B cell (primary cell): Measurements from ENCODE around the gene MEIS3. TPM values are rescaled to one million over a fixed set of nuclear protein-coding genes. Genes with fewer than 3 reads are reported as not detected.

Source experiments
- ATAC-seq: fragments of 200-7000 bp; cut with Tn5 transposase; one replicate; pipeline ENCODE4 v1.10.0; 2021; ENCODE audit warnings: low read depth, mild to moderate bottlenecking, moderate number of reproducible peaks, moderate library complexity
- CTCF ChIA-PET: fragments of 350-600 bp; sonication (Branson Sonifier 250); formaldehyde crosslinking; loops from one replicate; lab custom pipeline; 2021; ENCODE audit warnings: antibody characterized with exemption, inconsistent platforms; lab: Charles Lee
- POLR2A ChIA-PET: fragments of 350-600 bp; sonication (Branson Sonifier 250); formaldehyde crosslinking; loops from one replicate; lab custom pipeline; 2021; ENCODE audit warnings: antibody characterized with exemption; lab: Charles Lee
- DNase-seq: peaks from one replicate; pipeline ENCODE4 v3.0.0; 2013
- H2AFZ ChIP-seq: 2 replicates; pipeline ENCODE4 v1.6.1; 2012; ENCODE audit warnings: mild to moderate bottlenecking, low read depth, low read length; ENCODE audit not compliant: insufficient read depth, poor library complexity, severe bottlenecking
- H3K27ac ChIP-seq, 2 donors: 1 replicate in 1 of 2; 2 replicates in 1 of 2; pipeline ENCODE4 v1.5.1; 2012 to 2013; ENCODE audit warnings: low read length in 2 of 2, mild to moderate bottlenecking in 2 of 2, moderate library complexity in 1 of 2
- H3K27me3 ChIP-seq, 4 experiments: fragments of 200-600 bp in 1 of 4; sonication (generic) in 1 of 4; replicated peaks in 1 of 4; 1 replicate in 2 of 4; 2 replicates in 2 of 4; pipeline versions ENCODE4 v1.6.1 to v1.7.0; 2013 to 2016; ENCODE audit warnings: low read length in 3 of 4, mild to moderate bottlenecking in 2 of 4, mixed read lengths in 1 of 4, moderate library complexity in 1 of 4; ENCODE audit not compliant: insufficient read depth in 4 of 4, control insufficient read depth in 3 of 4; ENCODE audit errors: control extremely low read depth in 1 of 4
- H3K36me3 ChIP-seq, 2 experiments: replicated peaks in 1 of 2; 1 replicate in 1 of 2; 2 replicates in 1 of 2; pipeline versions ENCODE4 v1.6.1 to v1.7.1; 2013; ENCODE audit warnings: low read length in 1 of 2; ENCODE audit not compliant: insufficient read depth in 2 of 2, control insufficient read depth in 1 of 2; ENCODE audit errors: control extremely low read depth in 1 of 2, extremely low read depth in 1 of 2
- H3K4me1 ChIP-seq, 2 donors: fragments of 200-600 bp in 1 of 2; sonication (generic) in 1 of 2; 1 replicate in 1 of 2; 2 replicates in 1 of 2; pipeline versions ENCODE4 v1.5.1 to v1.6.1; 2013 to 2017; ENCODE audit warnings: low read length in 2 of 2; ENCODE audit not compliant: control insufficient read depth in 2 of 2, insufficient read depth in 2 of 2
- H3K4me2 ChIP-seq: replicated peaks from 2 replicates; pipeline ENCODE3; 2012; ENCODE audit warnings: mild to moderate bottlenecking, low read depth, low read length; ENCODE audit not compliant: poor library complexity, severe bottlenecking
- H3K4me3 ChIP-seq, 5 experiments: fragments of 200-600 bp in 1 of 5; sonication (generic) in 1 of 5; 1 replicate in 3 of 5; 2 replicates in 2 of 5; pipeline versions ENCODE4 v1.5.1 to v1.7.0; 2011 to 2016; ENCODE audit warnings: low read length in 4 of 5, mild to moderate bottlenecking in 4 of 5, low read depth in 2 of 5, control low read depth in 1 of 5, moderate library complexity in 1 of 5; ENCODE audit not compliant: insufficient read depth in 1 of 5; ENCODE audit errors: control extremely low read depth in 1 of 5, extremely low read depth in 1 of 5
- H3K79me2 ChIP-seq: fragments of 200-600 bp; sonication (generic); one replicate; pipeline ENCODE4 v1.6.0; 2016; ENCODE audit warnings: low read length; ENCODE audit not compliant: control insufficient read depth, insufficient read depth
- H3K9ac ChIP-seq: fragments of 200-600 bp; sonication (generic); 2 replicates; pipeline ENCODE4 v1.6.1; 2017; ENCODE audit warnings: mild to moderate bottlenecking, low read length, moderate library complexity
- H3K9me3 ChIP-seq, 3 donors: one replicate each; pipeline versions ENCODE4 v1.6.1 to v1.7.1; 2013; ENCODE audit warnings: low read length in 2 of 3; ENCODE audit not compliant: control insufficient read depth in 2 of 3, insufficient read depth in 1 of 3; ENCODE audit errors: control extremely low read depth in 1 of 3
- H4K20me1 ChIP-seq: 2 replicates; pipeline ENCODE4 v1.6.0; 2012; ENCODE audit warnings: mild to moderate bottlenecking, low read length; ENCODE audit not compliant: insufficient read depth, control insufficient read depth, poor library complexity, severe bottlenecking
- H3K27ac Mint-ChIP-seq: one replicate; pipeline ENCODE4 v1.8.0; 2021; ENCODE audit warnings: mixed read lengths
- H3K27me3 Mint-ChIP-seq: one replicate; pipeline ENCODE4 v1.8.0; 2021; ENCODE audit warnings: mixed read lengths
- H3K4me1 Mint-ChIP-seq: one replicate; pipeline ENCODE4 v1.8.0; 2021; ENCODE audit warnings: mixed read lengths
- H3K4me3 Mint-ChIP-seq: one replicate; pipeline ENCODE4 v1.8.0; 2021; ENCODE audit warnings: mixed read lengths
- H3K9me3 Mint-ChIP-seq: one replicate; pipeline ENCODE4 v1.8.0; 2022; ENCODE audit warnings: mixed read lengths; ENCODE audit not compliant: insufficient read depth
- EZH2 ChIP-seq: IDR thresholded peaks from 2 replicates; pipeline ENCODE4 v1.6.1; 2012; ENCODE audit warnings: borderline replicate concordance, low read depth, mild to moderate bottlenecking, moderate library complexity, low read length; ENCODE audit not compliant: insufficient read depth, poor library complexity, severe bottlenecking
- WGBS: methylation state at CpG from one replicate; pipeline ENCODE4 v1.1.5; 2013; ENCODE audit warnings: missing lambda C conversion rate; ENCODE audit not compliant: insufficient coverage; 5-methylcytosine and 5-hydroxymethylcytosine counted together
- intact Hi-C: fragments of 100-400 bp; cut with micrococcal nuclease; formaldehyde crosslinking; loops from one replicate; pipeline ENCODE4 v1.10.0; 2022
- polyA plus RNA-seq: library from polyadenylated mRNA; depleted of rRNA; stranded (reverse); fragments of >200 nt; gene quantifications from 2 replicates; pipeline ENCODE4 v1.2.3, GENCODE V29; 2012
- total RNA-seq, 2 donors: library from RNA; stranded (reverse); fragments of 120-200 nt in 1 of 2; gene quantifications; 1 replicate in 1 of 2; 2 replicates in 1 of 2; pipeline versions ENCODE4 v1.2.3 to v1.2.4, GENCODE V29; 2013 to 2022
- TF ChIP-seq, protein P1 (sequence below): fragments of 200-600 bp; IDR thresholded peaks from one replicate; pipeline ENCODE4 v1.8.0; 2022; ENCODE audit warnings: antibody characterized with exemption, mild to moderate bottlenecking

MEIS3 gene
- total and polyA plus RNA-seq, 2 donors (not counting 1 experiment from before 2014, with no cell fraction given) = not detected

DNA sequence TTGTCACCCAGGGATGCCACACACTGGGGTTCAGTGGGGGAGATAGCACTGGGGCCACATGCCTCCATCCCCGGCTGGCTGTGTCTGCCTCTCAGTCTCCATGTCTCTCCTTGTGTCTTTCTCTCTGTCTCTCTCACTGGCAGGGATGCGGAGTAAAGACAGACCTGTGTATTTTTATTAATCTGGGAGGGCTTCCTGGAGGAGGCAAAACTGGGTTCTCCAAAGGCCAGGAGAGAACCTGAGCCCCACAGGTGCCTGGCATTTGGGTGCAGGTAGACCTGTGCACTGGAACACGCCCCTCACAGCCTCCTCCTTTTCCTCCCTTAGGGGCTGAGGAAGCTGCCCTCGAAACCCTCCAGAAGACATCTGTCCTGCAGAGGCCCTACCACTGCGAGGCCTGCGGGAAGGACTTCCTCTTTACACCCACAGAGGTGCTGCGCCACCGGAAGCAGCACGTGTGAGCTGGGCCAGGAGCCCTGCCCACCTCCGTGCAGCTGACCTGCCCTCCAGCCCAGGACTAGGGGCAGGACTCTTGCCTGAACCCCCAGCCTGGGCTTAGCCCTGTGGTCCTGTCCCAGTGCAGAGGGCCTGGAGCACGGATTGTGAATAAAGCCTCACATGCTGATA, 37.6 kb downstream of the MEIS3 start:
- Mint-ChIP-seq H3K9me3 (no peaks in the 10 kb centered on the region), H3K4me1 (peaks cover 17% of the 10 kb centered on the region), H3K27ac (peak overlapping the region; percentile 42), H3K27me3 (no peaks in the 10 kb centered on the region), H3K4me3 (no peak overlapping the region)
- Histone ChIP-seq H3K27me3 (no peaks in the 10 kb centered on the region), H3K4me3 (no peak overlapping the region), H4K20me1 (no peaks in the 10 kb centered on the region), H3K9me3 (peaks cover 0 to 13% (median 0%) of the 10 kb centered on the region in 3 donors), H3K9ac (no peak overlapping the region), H2AFZ (no peak overlapping the region), H3K79me2 (no peaks in the 10 kb centered on the region), H3K36me3 (peaks cover 0 to 28% of the 10 kb centered on the region in 2 experiments), H3K27ac (peak overlapping the region; percentile 7 to 36), H3K4me1 (peaks cover 9 to 15% of the 10 kb centered on the region in 2 donors), H3K4me2 (peak overlapping the region; percentile 26)
- ChIA-PET POLR2A (interaction anchor here (0.5 to 0.6 kb wide), 2 partner anchors 108 to 1751 kb away, joined by 4 to 6 read pairs; no protein-coding TSS in a partner anchor), CTCF (interaction anchor here (0.9 to 2.4 kb wide), 2 partner anchors 10 to 33 kb away, joined by 3 to 7 read pairs; partner anchors contain the start of gene DHX34)
- peak; percentile 50 for DNase-seq
- ATAC-seq = peak; percentile 73
- intact Hi-C loops = no loop called here
- WGBS = 8% methylated on average over 9 of the region's 11 CpGs
- TF ChIP-seq, protein P1, sequence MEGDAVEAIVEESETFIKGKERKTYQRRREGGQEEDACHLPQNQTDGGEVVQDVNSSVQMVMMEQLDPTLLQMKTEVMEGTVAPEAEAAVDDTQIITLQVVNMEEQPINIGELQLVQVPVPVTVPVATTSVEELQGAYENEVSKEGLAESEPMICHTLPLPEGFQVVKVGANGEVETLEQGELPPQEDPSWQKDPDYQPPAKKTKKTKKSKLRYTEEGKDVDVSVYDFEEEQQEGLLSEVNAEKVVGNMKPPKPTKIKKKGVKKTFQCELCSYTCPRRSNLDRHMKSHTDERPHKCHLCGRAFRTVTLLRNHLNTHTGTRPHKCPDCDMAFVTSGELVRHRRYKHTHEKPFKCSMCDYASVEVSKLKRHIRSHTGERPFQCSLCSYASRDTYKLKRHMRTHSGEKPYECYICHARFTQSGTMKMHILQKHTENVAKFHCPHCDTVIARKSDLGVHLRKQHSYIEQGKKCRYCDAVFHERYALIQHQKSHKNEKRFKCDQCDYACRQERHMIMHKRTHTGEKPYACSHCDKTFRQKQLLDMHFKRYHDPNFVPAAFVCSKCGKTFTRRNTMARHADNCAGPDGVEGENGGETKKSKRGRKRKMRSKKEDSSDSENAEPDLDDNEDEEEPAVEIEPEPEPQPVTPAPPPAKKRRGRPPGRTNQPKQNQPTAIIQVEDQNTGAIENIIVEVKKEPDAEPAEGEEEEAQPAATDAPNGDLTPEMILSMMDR = no peak
- no peak for TF ChIP-seq EZH2

DNA sequence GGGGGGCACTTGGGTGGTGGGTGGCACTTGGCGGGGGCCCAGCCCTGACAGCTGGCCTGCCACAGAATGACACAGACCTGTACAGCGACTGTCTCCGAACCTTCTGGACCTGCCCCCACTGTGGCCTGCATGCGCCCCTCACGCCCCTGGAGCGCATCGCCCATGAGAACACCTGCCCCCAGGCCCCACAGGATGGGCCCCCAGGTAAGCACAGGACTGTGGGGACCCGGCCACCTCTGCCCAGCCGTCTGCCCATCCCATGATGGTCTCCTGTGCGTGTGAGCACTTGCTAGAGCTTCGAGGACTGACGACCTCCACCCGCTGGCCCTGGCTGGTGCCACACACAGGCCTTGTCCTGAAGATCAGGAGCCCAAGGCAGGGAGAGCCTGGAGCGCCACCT, 38.2 kb downstream of the MEIS3 start:
- Histone ChIP-seq H4K20me1 (no peaks in the 10 kb centered on the region), H3K79me2 (no peaks in the 10 kb centered on the region), H3K4me3 (no peak overlapping the region), H3K9ac (no peak overlapping the region), H2AFZ (no peak overlapping the region), H3K9me3 (peaks cover 0 to 13% (median 0%) of the 10 kb centered on the region in 3 donors), H3K27ac (peak overlapping the region in 1 of 2 donors; percentile 36), H3K36me3 (peaks cover 0 to 34% of the 10 kb centered on the region in 2 experiments), H3K4me1 (peaks cover 9 to 15% of the 10 kb centered on the region in 2 donors), H3K27me3 (no peaks in the 10 kb centered on the region), H3K4me2 (no peak overlapping the region)
- no peak overlapping the region for H3K4me3 Mint-ChIP-seq
- WGBS = 97% methylated on average over 14 of the region's 14 CpGs
- intact Hi-C loops = no loop called here
- no peaks in the 10 kb centered on the region for H3K9me3 Mint-ChIP-seq
- peaks cover 17% of the 10 kb centered on the region for H3K4me1 Mint-ChIP-seq
- POLR2A ChIA-PET = interaction anchor here (0.5 kb wide), 1 partner anchor 1751 kb away, joined by 4 read pairs; no protein-coding TSS in a partner anchor
- H3K27ac Mint-ChIP-seq = no peak overlapping the region
- no peak for TF ChIP-seq EZH2
- TF ChIP-seq, protein P1 = no peak
- CTCF ChIA-PET = interaction anchor here (0.9 kb wide), 1 partner anchor 32 kb away, joined by 3 read pairs; the partner anchor contains the start of gene DHX34
- no peaks in the 10 kb centered on the region for H3K27me3 Mint-ChIP-seq
- no peak for DNase-seq
- ATAC-seq = no peak
